Measurements from ENCODE around the gene USP22.

DNA sequence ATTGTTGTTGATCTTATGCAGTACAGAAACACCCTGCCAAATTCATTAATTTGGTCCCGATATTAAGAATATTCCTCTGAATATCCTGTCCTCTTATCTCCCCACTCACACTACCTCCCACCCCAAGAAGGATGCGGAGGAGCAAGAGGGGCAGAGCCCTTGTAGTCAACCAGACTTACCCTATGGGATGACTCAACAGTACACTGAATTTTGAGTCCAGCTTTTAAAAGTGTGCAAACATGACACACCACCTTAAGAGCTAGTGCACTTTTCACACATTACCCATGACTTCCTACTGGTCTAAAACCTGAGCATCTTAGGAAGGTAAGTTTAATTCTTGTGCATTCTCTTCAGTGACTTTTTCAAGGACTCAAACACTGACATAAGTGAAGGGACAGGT, 9.5 kb downstream of the USP22 start:
- TF ChIP-seq, protein P1, sequence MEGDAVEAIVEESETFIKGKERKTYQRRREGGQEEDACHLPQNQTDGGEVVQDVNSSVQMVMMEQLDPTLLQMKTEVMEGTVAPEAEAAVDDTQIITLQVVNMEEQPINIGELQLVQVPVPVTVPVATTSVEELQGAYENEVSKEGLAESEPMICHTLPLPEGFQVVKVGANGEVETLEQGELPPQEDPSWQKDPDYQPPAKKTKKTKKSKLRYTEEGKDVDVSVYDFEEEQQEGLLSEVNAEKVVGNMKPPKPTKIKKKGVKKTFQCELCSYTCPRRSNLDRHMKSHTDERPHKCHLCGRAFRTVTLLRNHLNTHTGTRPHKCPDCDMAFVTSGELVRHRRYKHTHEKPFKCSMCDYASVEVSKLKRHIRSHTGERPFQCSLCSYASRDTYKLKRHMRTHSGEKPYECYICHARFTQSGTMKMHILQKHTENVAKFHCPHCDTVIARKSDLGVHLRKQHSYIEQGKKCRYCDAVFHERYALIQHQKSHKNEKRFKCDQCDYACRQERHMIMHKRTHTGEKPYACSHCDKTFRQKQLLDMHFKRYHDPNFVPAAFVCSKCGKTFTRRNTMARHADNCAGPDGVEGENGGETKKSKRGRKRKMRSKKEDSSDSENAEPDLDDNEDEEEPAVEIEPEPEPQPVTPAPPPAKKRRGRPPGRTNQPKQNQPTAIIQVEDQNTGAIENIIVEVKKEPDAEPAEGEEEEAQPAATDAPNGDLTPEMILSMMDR (IDR thresholded peaks at IDR 0.05; ENCODE audit: insufficient read depth, low read length), result no peak
- no peak for TF ChIP-seq POLR2AphosphoS5 (IDR thresholded peaks at IDR 0.05; ENCODE audit: low read depth)
- TF ChIP-seq GABPA (IDR thresholded peaks at IDR 0.05; ENCODE audit: low read depth), result no peak
- TF ChIP-seq, protein P2, sequence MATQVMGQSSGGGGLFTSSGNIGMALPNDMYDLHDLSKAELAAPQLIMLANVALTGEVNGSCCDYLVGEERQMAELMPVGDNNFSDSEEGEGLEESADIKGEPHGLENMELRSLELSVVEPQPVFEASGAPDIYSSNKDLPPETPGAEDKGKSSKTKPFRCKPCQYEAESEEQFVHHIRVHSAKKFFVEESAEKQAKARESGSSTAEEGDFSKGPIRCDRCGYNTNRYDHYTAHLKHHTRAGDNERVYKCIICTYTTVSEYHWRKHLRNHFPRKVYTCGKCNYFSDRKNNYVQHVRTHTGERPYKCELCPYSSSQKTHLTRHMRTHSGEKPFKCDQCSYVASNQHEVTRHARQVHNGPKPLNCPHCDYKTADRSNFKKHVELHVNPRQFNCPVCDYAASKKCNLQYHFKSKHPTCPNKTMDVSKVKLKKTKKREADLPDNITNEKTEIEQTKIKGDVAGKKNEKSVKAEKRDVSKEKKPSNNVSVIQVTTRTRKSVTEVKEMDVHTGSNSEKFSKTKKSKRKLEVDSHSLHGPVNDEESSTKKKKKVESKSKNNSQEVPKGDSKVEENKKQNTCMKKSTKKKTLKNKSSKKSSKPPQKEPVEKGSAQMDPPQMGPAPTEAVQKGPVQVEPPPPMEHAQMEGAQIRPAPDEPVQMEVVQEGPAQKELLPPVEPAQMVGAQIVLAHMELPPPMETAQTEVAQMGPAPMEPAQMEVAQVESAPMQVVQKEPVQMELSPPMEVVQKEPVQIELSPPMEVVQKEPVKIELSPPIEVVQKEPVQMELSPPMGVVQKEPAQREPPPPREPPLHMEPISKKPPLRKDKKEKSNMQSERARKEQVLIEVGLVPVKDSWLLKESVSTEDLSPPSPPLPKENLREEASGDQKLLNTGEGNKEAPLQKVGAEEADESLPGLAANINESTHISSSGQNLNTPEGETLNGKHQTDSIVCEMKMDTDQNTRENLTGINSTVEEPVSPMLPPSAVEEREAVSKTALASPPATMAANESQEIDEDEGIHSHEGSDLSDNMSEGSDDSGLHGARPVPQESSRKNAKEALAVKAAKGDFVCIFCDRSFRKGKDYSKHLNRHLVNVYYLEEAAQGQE (IDR thresholded peaks at IDR 0.05; ENCODE audit: insufficient replicate concordance, low read depth), result no peak
- TF ChIP-seq SPI1 (IDR thresholded peaks at IDR 0.05; ENCODE audit: borderline replicate concordance, low read depth), result no peak
